ENCODE measurements around the gene TUBB1.

TUBB1 gene

GRCh38 chr20:58976061-58976730, 43.0 kb upstream of the TUBB1 start:
- H3K36me3 ChIP-seq (ENCODE audit: control insufficient read depth in 2 of 2, insufficient read depth in 1 of 2, low read length in 2 of 2) = no peaks in the 10 kb centered on the region
- H3K27ac ChIP-seq (ENCODE audit: extremely low read depth, low read depth, low read length) = no peak overlapping the region
- no peak overlapping the region for H3K4me3 ChIP-seq (ENCODE audit: low read depth, low read length)
- POLR2A ChIA-PET = interaction anchor here (0.6 kb wide), 1 partner anchor 37 kb away, joined by 4 read pairs; no protein-coding TSS in a partner anchor
- H3K4me1 ChIP-seq (ENCODE audit: control insufficient read depth, insufficient read depth, low read length) = no peaks in the 10 kb centered on the region
- H3K9me3 ChIP-seq (ENCODE audit: control insufficient read depth, insufficient read depth, low read depth, low read length) = no peaks in the 10 kb centered on the region
- TF ChIP-seq ZNF350 (tag by site-specific recombination; IDR thresholded peaks at IDR 0.05) = no peak
- no peak for TF ChIP-seq KLF8 (tag by site-specific recombination; IDR thresholded peaks at IDR 0.05)
- no peak for TF ChIP-seq ZNF23 (tag by site-specific recombination; IDR thresholded peaks at IDR 0.05; ENCODE audit: borderline replicate concordance)
- no peak for TF ChIP-seq ZNF513 (tag by site-specific recombination; IDR thresholded peaks at IDR 0.05)
- TF ChIP-seq ZNF600 (tag by site-specific recombination; IDR thresholded peaks at IDR 0.05) = no peak
- TF ChIP-seq RBAK (tag by site-specific recombination; IDR thresholded peaks at IDR 0.05) = no peak
- TF ChIP-seq ZNF24 (tag by site-specific recombination; IDR thresholded peaks at IDR 0.05) = no peak
- TF ChIP-seq ELK4 (IDR thresholded peaks at IDR 0.05; ENCODE audit: borderline replicate concordance, low read depth, low read length) = no peak
- TF ChIP-seq, protein P1, sequence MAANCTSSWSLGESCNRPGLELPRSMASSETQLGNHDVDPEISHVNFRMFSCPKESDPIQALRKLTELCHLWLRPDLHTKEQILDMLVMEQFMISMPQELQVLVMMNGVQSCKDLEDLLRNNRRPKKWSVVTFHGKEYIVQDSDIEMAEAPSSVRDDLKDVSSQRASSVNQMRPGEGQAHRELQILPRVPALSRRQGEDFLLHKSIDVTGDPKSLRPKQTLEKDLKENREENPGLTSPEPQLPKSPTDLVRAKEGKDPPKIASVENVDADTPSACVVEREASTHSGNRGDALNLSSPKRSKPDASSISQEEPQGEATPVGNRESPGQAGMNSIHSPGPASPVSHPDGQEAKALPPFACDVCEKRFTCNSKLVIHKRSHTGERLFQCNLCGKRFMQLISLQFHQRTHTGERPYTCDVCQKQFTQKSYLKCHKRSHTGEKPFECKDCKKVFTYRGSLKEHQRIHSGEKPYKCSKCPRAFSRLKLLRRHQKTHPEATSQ (tag by site-specific recombination; IDR thresholded peaks at IDR 0.05) = no peak
- no peak for TF ChIP-seq KLF7 (tag by site-specific recombination; IDR thresholded peaks at IDR 0.05; ENCODE audit: borderline replicate concordance)
- TF ChIP-seq, protein P2, sequence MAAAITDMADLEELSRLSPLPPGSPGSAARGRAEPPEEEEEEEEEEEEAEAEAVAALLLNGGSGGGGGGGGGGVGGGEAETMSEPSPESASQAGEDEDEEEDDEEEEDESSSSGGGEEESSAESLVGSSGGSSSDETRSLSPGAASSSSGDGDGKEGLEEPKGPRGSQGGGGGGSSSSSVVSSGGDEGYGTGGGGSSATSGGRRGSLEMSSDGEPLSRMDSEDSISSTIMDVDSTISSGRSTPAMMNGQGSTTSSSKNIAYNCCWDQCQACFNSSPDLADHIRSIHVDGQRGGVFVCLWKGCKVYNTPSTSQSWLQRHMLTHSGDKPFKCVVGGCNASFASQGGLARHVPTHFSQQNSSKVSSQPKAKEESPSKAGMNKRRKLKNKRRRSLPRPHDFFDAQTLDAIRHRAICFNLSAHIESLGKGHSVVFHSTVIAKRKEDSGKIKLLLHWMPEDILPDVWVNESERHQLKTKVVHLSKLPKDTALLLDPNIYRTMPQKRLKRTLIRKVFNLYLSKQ (tag by site-specific recombination; IDR thresholded peaks at IDR 0.05; ENCODE audit: borderline replicate concordance) = no peak
- TF ChIP-seq, protein P3, sequence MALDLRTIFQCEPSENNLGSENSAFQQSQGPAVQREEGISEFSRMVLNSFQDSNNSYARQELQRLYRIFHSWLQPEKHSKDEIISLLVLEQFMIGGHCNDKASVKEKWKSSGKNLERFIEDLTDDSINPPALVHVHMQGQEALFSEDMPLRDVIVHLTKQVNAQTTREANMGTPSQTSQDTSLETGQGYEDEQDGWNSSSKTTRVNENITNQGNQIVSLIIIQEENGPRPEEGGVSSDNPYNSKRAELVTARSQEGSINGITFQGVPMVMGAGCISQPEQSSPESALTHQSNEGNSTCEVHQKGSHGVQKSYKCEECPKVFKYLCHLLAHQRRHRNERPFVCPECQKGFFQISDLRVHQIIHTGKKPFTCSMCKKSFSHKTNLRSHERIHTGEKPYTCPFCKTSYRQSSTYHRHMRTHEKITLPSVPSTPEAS (tag by site-specific recombination; IDR thresholded peaks at IDR 0.05) = no peak
- no peak for TF ChIP-seq HOXA7 (CRISPR knock-in tag; IDR thresholded peaks at IDR 0.05; ENCODE audit: borderline replicate concordance)
- no peak for TF ChIP-seq ZNF324 (tag by site-specific recombination; IDR thresholded peaks at IDR 0.05)
- CTCF ChIA-PET = no interaction called here

DNA sequence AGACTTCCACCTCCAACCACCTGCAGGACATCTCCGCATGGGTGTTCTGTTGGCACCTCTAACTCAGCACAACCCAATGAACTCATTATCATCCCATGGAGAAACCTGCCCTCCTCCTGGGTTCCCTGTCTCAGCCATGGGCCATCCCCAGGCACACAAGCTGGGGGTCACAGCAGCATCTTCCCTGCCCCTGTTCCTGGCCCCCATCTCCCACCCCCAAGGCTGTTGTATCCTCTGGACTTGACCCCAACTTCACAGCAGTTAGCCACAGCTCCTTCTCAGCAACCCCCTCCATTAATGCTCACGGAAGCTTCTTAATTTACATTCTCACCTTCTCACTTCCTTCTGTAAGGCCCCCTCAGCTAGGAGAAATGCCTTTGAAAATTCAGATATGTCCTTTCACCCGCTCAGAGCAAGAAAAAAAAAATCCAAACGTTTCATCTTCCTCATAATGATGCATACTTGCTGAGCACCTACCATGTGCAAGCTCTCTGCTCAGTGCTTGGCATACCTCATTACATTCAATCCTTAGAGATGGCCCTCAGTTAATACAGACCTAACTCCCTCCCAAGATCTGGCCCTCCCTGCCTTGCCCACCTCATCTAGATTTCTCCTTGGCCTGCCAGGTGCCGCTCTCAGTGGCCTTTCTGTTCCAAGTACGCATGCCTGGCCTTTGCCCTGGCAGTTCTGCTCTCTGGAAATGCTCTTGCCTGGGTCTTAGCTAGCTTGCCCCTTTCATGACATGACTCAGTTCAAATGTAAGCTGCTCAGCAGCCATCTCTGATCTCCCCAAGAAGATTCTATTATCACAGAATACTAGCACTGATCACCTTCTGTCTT, 40.7 kb upstream of the TUBB1 start:
- no peaks in the 10 kb centered on the region for H3K9me3 ChIP-seq (ENCODE audit: control insufficient read depth, insufficient read depth, low read depth, low read length)
- H3K27ac ChIP-seq (ENCODE audit: extremely low read depth, low read depth, low read length) = no peak overlapping the region
- H3K4me3 ChIP-seq (ENCODE audit: low read depth, low read length) = no peak overlapping the region
- H3K4me1 ChIP-seq (ENCODE audit: control insufficient read depth, insufficient read depth, low read length) = no peaks in the 10 kb centered on the region
- POLR2A ChIA-PET = interaction anchor here (0.7 kb wide), 1 partner anchor 36 kb away, joined by 6 read pairs; no protein-coding TSS in a partner anchor
- H3K36me3 ChIP-seq (ENCODE audit: control insufficient read depth in 2 of 2, insufficient read depth in 1 of 2, low read length in 2 of 2) = peaks cover 0 to 4% of the 10 kb centered on the region in 2 experiments; a peak in 1 of 3 replicates
- CTCF ChIA-PET = no interaction called here
- TF ChIP-seq ZNF558 (tag by site-specific recombination; IDR thresholded peaks at IDR 0.05) = no peak
- no peak for TF ChIP-seq ZNF138 (tag by site-specific recombination; IDR thresholded peaks at IDR 0.05; ENCODE audit: borderline replicate concordance)
- TF ChIP-seq ZNF529 (tag by site-specific recombination; IDR thresholded peaks at IDR 0.05; ENCODE audit: insufficient replicate concordance) = no peak
- TF ChIP-seq, protein P4, sequence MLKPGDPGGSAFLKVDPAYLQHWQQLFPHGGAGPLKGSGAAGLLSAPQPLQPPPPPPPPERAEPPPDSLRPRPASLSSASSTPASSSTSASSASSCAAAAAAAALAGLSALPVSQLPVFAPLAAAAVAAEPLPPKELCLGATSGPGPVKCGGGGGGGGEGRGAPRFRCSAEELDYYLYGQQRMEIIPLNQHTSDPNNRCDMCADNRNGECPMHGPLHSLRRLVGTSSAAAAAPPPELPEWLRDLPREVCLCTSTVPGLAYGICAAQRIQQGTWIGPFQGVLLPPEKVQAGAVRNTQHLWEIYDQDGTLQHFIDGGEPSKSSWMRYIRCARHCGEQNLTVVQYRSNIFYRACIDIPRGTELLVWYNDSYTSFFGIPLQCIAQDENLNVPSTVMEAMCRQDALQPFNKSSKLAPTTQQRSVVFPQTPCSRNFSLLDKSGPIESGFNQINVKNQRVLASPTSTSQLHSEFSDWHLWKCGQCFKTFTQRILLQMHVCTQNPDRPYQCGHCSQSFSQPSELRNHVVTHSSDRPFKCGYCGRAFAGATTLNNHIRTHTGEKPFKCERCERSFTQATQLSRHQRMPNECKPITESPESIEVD (tag by site-specific recombination; IDR thresholded peaks at IDR 0.05) = no peak
- no peak for TF ChIP-seq BCL11A (tag by site-specific recombination; IDR thresholded peaks at IDR 0.05; ENCODE audit: low read depth)
- no peak for TF ChIP-seq ZNF501 (tag by site-specific recombination; IDR thresholded peaks at IDR 0.05)
- TF ChIP-seq ZNF521 (tag by site-specific recombination; IDR thresholded peaks at IDR 0.05) = no peak
- TF ChIP-seq, protein P1 (tag by site-specific recombination; IDR thresholded peaks at IDR 0.05) = no peak
- no peak for TF ChIP-seq ZSCAN30 (tag by site-specific recombination; IDR thresholded peaks at IDR 0.05)
- TF ChIP-seq FEZF1 (tag by site-specific recombination; IDR thresholded peaks at IDR 0.05) = no peak
